ENCODE data around the gene EIF4A2.

- TF ChIP-seq ELF4 (IDR thresholded peaks at IDR 0.05) (no peak), HDGF (IDR thresholded peaks at IDR 0.05; ENCODE audit: borderline replicate concordance) (no peak), TARDBP (IDR thresholded peaks at IDR 0.05) (no peak), FOXK2 (IDR thresholded peaks at IDR 0.05) (no peak), ARNT (IDR thresholded peaks at IDR 0.05) (no peak), SP1 (IDR thresholded peaks at IDR 0.05) (no peak), NFRKB (IDR thresholded peaks at IDR 0.05) (no peak), CTBP1 (IDR thresholded peaks at IDR 0.05; ENCODE audit: borderline replicate concordance) (no peak), FOXM1 (IDR thresholded peaks at IDR 0.05; ENCODE audit: borderline replicate concordance) (no peak), SUZ12 (IDR thresholded peaks at IDR 0.05) (no peak), BHLHE40 (IDR thresholded peaks at IDR 0.05; ENCODE audit: borderline replicate concordance) (no peak), LEF1 (IDR thresholded peaks at IDR 0.05; ENCODE audit: borderline replicate concordance) (no peak)
- TF ChIP-seq, protein P1, sequence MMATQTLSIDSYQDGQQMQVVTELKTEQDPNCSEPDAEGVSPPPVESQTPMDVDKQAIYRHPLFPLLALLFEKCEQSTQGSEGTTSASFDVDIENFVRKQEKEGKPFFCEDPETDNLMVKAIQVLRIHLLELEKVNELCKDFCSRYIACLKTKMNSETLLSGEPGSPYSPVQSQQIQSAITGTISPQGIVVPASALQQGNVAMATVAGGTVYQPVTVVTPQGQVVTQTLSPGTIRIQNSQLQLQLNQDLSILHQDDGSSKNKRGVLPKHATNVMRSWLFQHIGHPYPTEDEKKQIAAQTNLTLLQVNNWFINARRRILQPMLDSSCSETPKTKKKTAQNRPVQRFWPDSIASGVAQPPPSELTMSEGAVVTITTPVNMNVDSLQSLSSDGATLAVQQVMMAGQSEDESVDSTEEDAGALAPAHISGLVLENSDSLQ (IDR thresholded peaks at IDR 0.05) = no peak
Observed at GRCh38 chr3:186757686-186758220, 25.6 kb upstream of the EIF4A2 start.

All from HEK293T (cell line).